Stimulated activated naive CD8-positive, alpha-beta T cell treated with anti-CD3 and anti-CD28 coated beads, Interleukin-15, Interleukin-2, amounts not matched to agents 100 ng/mL and 50 ng/mL, for 24 hours (primary cell): Measurements from ENCODE around the gene OPN4.
A peak's percentile ranks its signal among the peaks of the same experiment; 100 is the strongest.

Source experiments
- H3K27ac Mint-ChIP-seq: one replicate; pipeline ENCODE4 v1.8.0; 2021; ENCODE audit warnings: mild to moderate bottlenecking, mixed read lengths
- H3K27me3 Mint-ChIP-seq: one replicate; pipeline ENCODE4 v1.8.0; 2021; ENCODE audit warnings: mixed read lengths
- H3K36me3 Mint-ChIP-seq: one replicate; pipeline ENCODE4 v1.8.0; 2021; ENCODE audit warnings: low read depth, mixed read lengths
- H3K4me1 Mint-ChIP-seq: one replicate; pipeline ENCODE4 v1.8.0; 2021; ENCODE audit warnings: low read depth, mixed read lengths
- H3K4me3 Mint-ChIP-seq: one replicate; pipeline ENCODE4 v1.8.0; 2021; ENCODE audit warnings: mild to moderate bottlenecking, mixed read lengths
- H3K9me3 Mint-ChIP-seq: one replicate; pipeline ENCODE4 v1.8.0; 2021; ENCODE audit warnings: mixed read lengths

The OPN4 gene

DNA sequence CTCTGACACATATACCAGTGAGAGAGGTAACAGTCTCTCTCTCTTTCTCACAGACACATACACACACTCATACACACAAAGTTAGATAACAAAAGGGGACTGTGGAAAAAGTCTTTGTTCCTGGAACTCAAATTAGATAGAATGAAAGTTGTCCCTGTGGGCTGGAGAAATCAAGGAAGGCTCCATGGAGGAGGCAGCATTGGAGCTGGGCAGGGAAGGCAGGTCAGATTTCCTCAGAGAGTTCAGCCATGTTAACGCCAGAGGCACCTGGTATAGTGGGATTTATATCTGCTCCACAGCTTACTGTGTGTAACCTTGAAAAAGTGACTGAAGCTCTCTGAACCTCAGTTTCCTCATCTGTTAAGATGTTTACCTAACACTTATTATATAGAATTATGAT lies 52.6 kb downstream of the OPN4 start:
- Mint-ChIP-seq H3K27me3 (no peaks in the 10 kb centered on the region), H3K27ac (no peak overlapping the region), H3K4me1 (peaks cover 15% of the 10 kb centered on the region), H3K4me3 (no peak overlapping the region), H3K9me3 (no peaks in the 10 kb centered on the region), H3K36me3 (no peaks in the 10 kb centered on the region)

DNA sequence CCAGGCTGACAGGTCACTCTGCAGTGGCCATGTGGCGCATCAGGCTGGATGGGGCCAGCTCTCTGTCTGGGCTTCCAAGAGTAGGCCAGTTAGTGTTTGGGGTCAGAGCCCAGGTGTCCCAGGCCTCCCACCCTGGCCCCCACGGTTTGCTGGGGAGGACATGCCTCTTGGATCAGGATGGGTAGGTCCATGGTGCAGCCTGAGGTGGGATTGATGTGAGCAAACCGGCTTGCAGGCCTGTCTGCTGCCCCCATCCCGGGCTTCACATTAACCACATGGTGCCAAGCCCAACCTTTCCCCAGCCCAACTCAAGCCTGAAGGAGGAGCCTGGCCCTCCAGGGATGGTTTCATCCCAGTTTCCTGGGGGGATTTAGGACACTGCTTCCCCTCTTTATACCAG lies 53.2 kb downstream of the OPN4 start:
- Mint-ChIP-seq H3K4me3 (no peak overlapping the region), H3K27ac (no peak overlapping the region), H3K9me3 (no peaks in the 10 kb centered on the region), H3K27me3 (no peaks in the 10 kb centered on the region), H3K36me3 (no peaks in the 10 kb centered on the region), H3K4me1 (peaks cover 19% of the 10 kb centered on the region)

- H3K36me3 Mint-ChIP-seq: no peaks in the 10 kb centered on the region
- H3K4me1 Mint-ChIP-seq: peaks cover 19% of the 10 kb centered on the region
- H3K27ac Mint-ChIP-seq: no peak overlapping the region
- no peaks in the 10 kb centered on the region for H3K27me3 Mint-ChIP-seq
- H3K4me3 Mint-ChIP-seq: no peak overlapping the region
- no peaks in the 10 kb centered on the region for H3K9me3 Mint-ChIP-seq
Observed at GRCh38 chr10:86708068-86708782, 53.9 kb downstream of the OPN4 start.

- Mint-ChIP-seq H3K4me3 (no peak overlapping the region), H3K4me1 (peaks cover 19% of the 10 kb centered on the region), H3K27ac (no peak overlapping the region)
Observed at GRCh38 chr10:86708783-86709380, 54.5 kb downstream of the OPN4 start.

DNA sequence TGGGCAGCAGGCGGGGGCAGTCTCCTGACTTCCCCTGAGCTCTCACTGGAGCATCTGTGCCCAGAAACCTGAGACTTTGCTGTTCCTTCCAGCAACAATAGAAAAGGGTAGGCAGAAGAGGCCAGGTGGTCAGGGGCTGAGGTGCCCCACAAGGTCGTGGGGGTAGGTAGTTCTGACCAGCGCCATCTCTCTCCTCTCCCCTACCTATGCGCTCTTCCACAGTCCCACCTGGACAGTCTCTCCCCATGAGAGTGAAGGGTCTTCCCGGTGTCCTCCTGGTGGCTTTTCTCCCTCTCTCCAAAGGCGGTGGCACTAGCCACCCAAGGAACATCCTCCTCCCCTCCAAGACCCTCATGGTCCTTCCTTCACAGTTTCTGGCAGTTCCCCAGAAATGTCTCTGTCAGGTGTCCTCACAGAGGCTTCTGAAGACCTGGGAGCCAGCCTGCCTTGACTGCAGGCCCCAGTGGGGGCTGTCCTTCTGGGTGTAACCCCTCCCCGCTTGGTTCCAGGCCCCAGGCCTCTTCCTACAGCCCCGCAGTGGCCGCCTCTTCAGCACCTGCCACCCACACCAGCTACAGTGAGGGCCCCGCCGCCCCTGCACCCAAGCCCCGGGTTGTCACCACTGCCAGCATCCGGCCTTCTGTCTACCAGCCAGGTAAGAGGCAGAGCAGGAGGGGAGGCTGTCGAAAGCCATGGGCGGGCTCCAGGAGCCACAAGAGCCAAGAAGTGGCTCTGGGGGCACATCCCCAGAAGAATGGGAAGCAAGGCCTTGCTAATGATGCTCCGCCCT lies 55.2 kb downstream of the OPN4 start:
- Mint-ChIP-seq H3K4me3 (peak overlapping the region; percentile 51), H3K27ac (peak overlapping the region; percentile 71), H3K4me1 (peaks cover 19% of the 10 kb centered on the region), H3K27me3 (no peaks in the 10 kb centered on the region), H3K9me3 (no peaks in the 10 kb centered on the region), H3K36me3 (no peaks in the 10 kb centered on the region)

More at GRCh38 chr10:86708783-86709380, 54.5 kb downstream of the OPN4 start:
- no peaks in the 10 kb centered on the region for H3K27me3 Mint-ChIP-seq
- no peaks in the 10 kb centered on the region for H3K36me3 Mint-ChIP-seq
- H3K9me3 Mint-ChIP-seq: no peaks in the 10 kb centered on the region

- H3K9me3 Mint-ChIP-seq: no peaks in the 10 kb centered on the region
Observed at GRCh38 chr10:86710987-86711512, 56.7 kb downstream of the OPN4 start.

GRCh38 chr10:86711513-86712316 lies 57.4 kb downstream of the OPN4 start:
- Mint-ChIP-seq H3K27me3 (no peaks in the 10 kb centered on the region), H3K9me3 (no peaks in the 10 kb centered on the region), H3K4me1 (peaks cover 19% of the 10 kb centered on the region), H3K4me3 (peak overlapping the region; percentile 85), H3K27ac (peak overlapping the region; percentile 91), H3K36me3 (no peaks in the 10 kb centered on the region)

More at GRCh38 chr10:86710987-86711512, 56.7 kb downstream of the OPN4 start:
- Mint-ChIP-seq H3K27me3 (no peaks in the 10 kb centered on the region), H3K4me1 (peaks cover 19% of the 10 kb centered on the region), H3K36me3 (no peaks in the 10 kb centered on the region), H3K4me3 (peak overlapping the region; percentile 75), H3K27ac (peak overlapping the region; percentile 89)

DNA sequence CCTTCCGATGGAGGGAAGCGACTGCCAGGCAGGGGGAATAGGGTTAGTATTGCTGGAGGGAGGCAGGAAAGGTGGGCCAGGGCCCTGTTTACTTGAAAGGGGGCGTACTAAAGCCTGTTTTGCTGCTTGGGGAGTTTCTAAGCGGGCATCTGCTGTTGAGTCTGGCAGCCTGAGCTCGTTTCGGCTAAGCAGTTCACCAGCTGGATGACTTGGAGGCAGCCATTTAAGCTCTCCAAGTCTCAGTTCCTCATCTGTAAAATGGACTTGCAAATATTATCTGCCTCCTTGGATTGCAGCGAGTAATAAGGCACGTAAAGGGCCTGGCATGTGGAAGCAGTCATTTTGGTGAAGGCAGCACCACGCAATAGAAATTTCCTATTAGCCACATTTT lies 58.0 kb downstream of the OPN4 start:
- peak overlapping the region; percentile 91 for H3K27ac Mint-ChIP-seq
- no peaks in the 10 kb centered on the region for H3K27me3 Mint-ChIP-seq
- peaks cover 19% of the 10 kb centered on the region for H3K4me1 Mint-ChIP-seq
- H3K9me3 Mint-ChIP-seq: no peaks in the 10 kb centered on the region
- H3K4me3 Mint-ChIP-seq: peak overlapping the region; percentile 85
- H3K36me3 Mint-ChIP-seq: no peaks in the 10 kb centered on the region

- H3K4me1 Mint-ChIP-seq: peaks cover 15% of the 10 kb centered on the region
- H3K27me3 Mint-ChIP-seq: peaks cover 1% of the 10 kb centered on the region
- H3K27ac Mint-ChIP-seq: no peak overlapping the region
- H3K9me3 Mint-ChIP-seq: no peaks in the 10 kb centered on the region
- no peak overlapping the region for H3K4me3 Mint-ChIP-seq
- H3K36me3 Mint-ChIP-seq: no peaks in the 10 kb centered on the region
Observed at GRCh38 chr10:86715156-86715795, 60.9 kb downstream of the OPN4 start.

DNA sequence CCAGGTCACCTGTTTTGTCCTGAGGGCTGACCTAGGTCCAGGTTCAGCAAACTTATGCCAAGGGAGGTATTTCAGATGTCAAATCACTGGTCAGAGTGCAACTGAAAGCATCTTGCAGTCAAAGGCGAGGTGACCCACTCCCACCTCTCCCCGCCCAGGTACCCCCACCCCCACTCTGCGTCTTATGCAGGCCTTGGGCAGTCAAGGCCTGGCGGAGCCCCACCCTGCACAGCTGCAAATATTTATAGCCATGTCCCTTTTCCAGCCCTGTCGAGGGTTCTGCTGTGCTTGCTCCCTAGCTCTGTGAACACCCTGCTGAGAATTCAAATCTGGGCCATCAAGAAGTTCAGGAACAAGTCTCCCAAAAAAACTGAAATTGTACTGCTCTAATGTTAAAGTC lies 61.5 kb downstream of the OPN4 start:
- Mint-ChIP-seq H3K9me3 (no peaks in the 10 kb centered on the region), H3K27ac (no peak overlapping the region), H3K4me1 (peaks cover 9% of the 10 kb centered on the region), H3K4me3 (no peak overlapping the region), H3K36me3 (no peaks in the 10 kb centered on the region), H3K27me3 (peaks cover 7% of the 10 kb centered on the region)
